K562 (cell line): Measurements from ENCODE around the gene PGP. TPM values are rescaled to one million over a fixed set of nuclear protein-coding genes. Genes with fewer than 3 reads are reported as not detected.

Experiments
- ATAC-seq: fragments of 200-7000 bp; cut with Tn5 transposase; 3 replicates; pipeline ENCODE4 v1.9.1; 2020; ENCODE audit warnings: moderate library complexity
- BruUV-seq: library from RNA; stranded (reverse); fragments of 400-500 nt; replicated peaks from 2 replicates; lab custom pipeline; 2021; lab: Mats Ljungman, UMichigan
- CTCF ChIA-PET: fragments of 300-600 bp; formaldehyde crosslinking; extraction: SDS; loops from one replicate; lab custom pipeline; 2021; ENCODE audit warnings: low intra/inter-chr PET ratio; lab: Yijun Ruan, JAX
- POLR2A ChIA-PET: fragments of 300-600, 350-650 bp; sonication (Branson Sonifier 250); formaldehyde crosslinking; extraction: SDS; loops from one replicate; lab custom pipeline; 2021; ENCODE audit warnings: antibody characterized with exemption, inconsistent platforms; lab: Yijun Ruan, JAX
- DNase-seq, 4 experiments: peaks; one replicate each; pipeline versions ENCODE4 v3.0.0 to v3.0.0-alpha.2; 2011 to 2018; ENCODE audit warnings: low spot score in 3 of 4, mixed read lengths in 3 of 4; ENCODE audit errors: extremely low read depth in 1 of 4
- FAIRE-seq: peaks from 2 replicates; lab custom pipeline; 2011; peaks lifted over from hg19 to GRCh38; lab: Jason Lieb, UNC
- H2AFZ ChIP-seq: 2 replicates; pipeline ENCODE4 v1.6.0; 2011; ENCODE audit warnings: low read depth, low read length, control low read depth, inconsistent platforms
- H3K27ac ChIP-seq: fragments of 200-600 bp; 3 replicates; pipeline ENCODE4 v1.8.0; 2011; ENCODE audit warnings: low read depth, mild to moderate bottlenecking, control low read depth, inconsistent platforms, low read length, moderate library complexity, mixed read lengths; ENCODE audit errors: extremely low read depth
- H3K27me3 ChIP-seq, 2 experiments: fragments of 300-600 bp in 1 of 2; 2 replicates in 1 of 2; 3 replicates in 1 of 2; pipeline versions ENCODE4 v1.6.0 to v1.8.0; 2011; ENCODE audit warnings: inconsistent platforms in 2 of 2, low read length in 2 of 2, mild to moderate bottlenecking in 1 of 2, mixed read lengths in 1 of 2, moderate library complexity in 1 of 2; ENCODE audit not compliant: control insufficient read depth in 2 of 2, insufficient read depth in 2 of 2
- H3K36me3 ChIP-seq: fragments of 300-600 bp; 3 replicates; pipeline ENCODE4 v1.8.0; 2011; ENCODE audit warnings: mild to moderate bottlenecking, low read length, inconsistent platforms; ENCODE audit not compliant: control insufficient read depth, insufficient read depth
- H3K4me1 ChIP-seq, 2 experiments: fragments of 200-600 bp in 1 of 2; replicated peaks in 1 of 2; 2 replicates in 1 of 2; 3 replicates in 1 of 2; pipeline versions ENCODE4 v1.5.1 to v1.8.0; 2011; ENCODE audit warnings: inconsistent platforms in 2 of 2, low read length in 2 of 2, mild to moderate bottlenecking in 1 of 2, mixed read lengths in 1 of 2, moderate library complexity in 1 of 2; ENCODE audit not compliant: control insufficient read depth in 2 of 2, insufficient read depth in 2 of 2
- H3K4me2 ChIP-seq: 2 replicates; pipeline ENCODE4 v1.6.1; 2011; ENCODE audit warnings: low read length, control low read depth, inconsistent platforms, mixed read lengths; ENCODE audit not compliant: insufficient read depth
- H3K4me3 ChIP-seq: fragments of 200-600 bp; sonication (generic), shearing (Covaris generic); 2 replicates; pipeline ENCODE4 v1.5.1; 2016; ENCODE audit warnings: control low read depth, inconsistent platforms
- H3K79me2 ChIP-seq: fragments of 200-600 bp; 3 replicates; pipeline ENCODE4 v1.8.0; 2011; ENCODE audit warnings: low read length, inconsistent platforms; ENCODE audit not compliant: control insufficient read depth, insufficient read depth
- H3K9ac ChIP-seq, 2 experiments: 2 replicates each; pipeline versions ENCODE4 v1.6.0 to v1.6.1; 2011; ENCODE audit warnings: low read depth in 2 of 2, low read length in 2 of 2, control low read depth in 1 of 2, inconsistent platforms in 1 of 2, mild to moderate bottlenecking in 1 of 2, mixed read lengths in 1 of 2; ENCODE audit not compliant: insufficient read depth in 1 of 2
- H3K9me1 ChIP-seq: one replicate; pipeline ENCODE4 v1.6.0; 2011; ENCODE audit warnings: inconsistent platforms, mild to moderate bottlenecking, low read length, moderate library complexity; ENCODE audit not compliant: control insufficient read depth, insufficient read depth
- H3K9me3 ChIP-seq: replicated peaks from 2 replicates; pipeline ENCODE4 v1.5.1; 2011; ENCODE audit warnings: low read depth, low read length, inconsistent platforms; ENCODE audit not compliant: control insufficient read depth, insufficient read depth
- H4K20me1 ChIP-seq: replicated peaks from 2 replicates; pipeline ENCODE4 v1.6.1; 2011; ENCODE audit warnings: low read length, inconsistent platforms, mixed read lengths; ENCODE audit not compliant: control insufficient read depth, insufficient read depth
- HMGXB4 ChIP-seq: sonication (generic); formaldehyde crosslinking; IDR thresholded peaks from 2 replicates; pipeline ENCODE4 v1.8.1; 2023; ENCODE audit warnings: mild to moderate bottlenecking, missing genetic modification reagents
- ID3 ChIP-seq, 2 experiments: fragments of 250-450 bp in 1 of 2; fragments of 450-650 bp in 1 of 2; sonication (Bioruptor Pico) in 1 of 2; IDR thresholded peaks; 2 replicates each; pipeline versions ENCODE4 v1.6.1 to v1.8.0; 2016 to 2021; ENCODE audit warnings: mild to moderate bottlenecking in 2 of 2, moderate library complexity in 2 of 2, missing compliant biosample characterization in 1 of 2, missing genetic modification characterization in 1 of 2
- MLX ChIP-seq, 2 experiments: fragments of 450-650 bp in 1 of 2; sonication (generic) in 1 of 2; formaldehyde crosslinking; conservative IDR thresholded peaks; 2 replicates each; pipeline versions ENCODE4 v1.4.0 to v1.8.1; 2020 to 2022; ENCODE audit warnings: mild to moderate bottlenecking in 1 of 2, missing genetic modification reagents in 1 of 2
- NCOR1 ChIP-seq: fragments of 450-650 bp; IDR thresholded peaks from 2 replicates; pipeline ENCODE4 v1.6.1; 2016; ENCODE audit warnings: mild to moderate bottlenecking, moderate library complexity
- SMARCC2 ChIP-seq: fragments of 450-650 bp; IDR thresholded peaks from 2 replicates; pipeline ENCODE4 v1.6.1; 2017; ENCODE audit warnings: antibody characterized with exemption, moderate library complexity, mild to moderate bottlenecking, low read depth
- SP2 ChIP-seq: IDR thresholded peaks from 2 replicates; pipeline ENCODE4 v1.6.1; 2011; ENCODE audit warnings: mild to moderate bottlenecking, low read depth, low read length, moderate library complexity; ENCODE audit not compliant: poor library complexity, severe bottlenecking; ENCODE audit errors: extremely low read depth
- ZNF146 ChIP-seq: IDR thresholded peaks from one replicate; pipeline ENCODE4 v1.6.1; 2018; ENCODE audit warnings: missing compliant biosample characterization; ENCODE audit not compliant: unreplicated experiment
- ZNF280B ChIP-seq: fragments of 250-450 bp; sonication (Bioruptor Pico); IDR thresholded peaks from 2 replicates; pipeline ENCODE4 v1.5.1; 2021; ENCODE audit warnings: mild to moderate bottlenecking
- WGBS: fragments of 100-300 bp; shearing (Covaris generic); methylation state at CpG from one replicate; pipeline ENCODE4 v1.1.6; 2016; ENCODE audit warnings: low coverage, mixed read lengths; ENCODE audit not compliant: insufficient coverage; ENCODE audit errors: missing lambda C conversion rate; 5-methylcytosine and 5-hydroxymethylcytosine counted together
- in situ Hi-C: fragments of 300-500 bp; cut with MboI; formaldehyde crosslinking; loops from 4 replicates; pipeline ENCODE4 v1.15.0; 2018; ENCODE audit warnings: inconsistent platforms, mixed read lengths
- intact Hi-C: fragments of 100-400 bp; cut with micrococcal nuclease; formaldehyde crosslinking; loops from 2 replicates; pipeline ENCODE4 v1.14.2; 2022
- polyA plus RNA-seq, 8 experiments: library from polyadenylated mRNA; depleted of rRNA in 4 of 8; stranded (reverse) in 5 of 8; unstranded in 3 of 8; fragments of >200 nt; fragmentation: Nextera tagmentation in 2 of 8; fragmentation: Illumina TruSeq in 1 of 8; extraction: Ambion mirVana in 2 of 8; extraction: Trizol in 1 of 8; gene quantifications; 2 replicates each; pipeline versions ENCODE4 v1.2.1 to v1.2.3, GENCODE V29; 2011 to 2014; ENCODE audit warnings: inconsistent platforms in 1 of 8, missing spikeins in 1 of 8
- total RNA-seq, 7 experiments: library from RNA; depleted of rRNA in 6 of 7; stranded (reverse); fragments of >200 nt in 6 of 7; fragmentation: Illumina TruSeq in 2 of 7; extraction: Trizol in 2 of 7; gene quantifications; 2 replicates each; pipeline versions ENCODE4 v1.2.1 to v1.2.3, GENCODE V29; 2011 to 2021; ENCODE audit warnings: low replicate concordance in 1 of 7

The PGP gene
- total and polyA plus RNA-seq, 9 of the 15 experiments (the other 6 are each of a cell fraction or from before 2014, with no cell fraction given) = 1.1 to 57.6 (median 19.6) TPM

GRCh38 chr16:2200313-2200712 lies 14.3 kb downstream of the PGP start:
- Histone ChIP-seq H3K9me3 (no peaks in the 10 kb centered on the region), H3K9ac (peak overlapping the region in 1 of 2 experiments; percentile 56; a peak in 1 of 4 replicates), H3K9me1 (no peaks in the 10 kb centered on the region), H3K79me2 (peaks cover 8% of the 10 kb centered on the region; the same call in 2 of the 3 replicates), H3K36me3 (no peaks in the 10 kb centered on the region), H3K27me3 (peaks cover 0 to 5% of the 10 kb centered on the region in 2 experiments; a peak in 2 of 5 replicates), H2AFZ (no peak overlapping the region), H3K4me1 (peaks cover 2 to 45% of the 10 kb centered on the region in 2 experiments; a peak in 4 of 5 replicates), H4K20me1 (no peaks in the 10 kb centered on the region), H3K27ac (no peak overlapping the region), H3K4me3 (no peak overlapping the region), H3K4me2 (no peak overlapping the region)
- FAIRE-seq = no peak
- in situ Hi-C loops = no loop called here
- POLR2A ChIA-PET = interaction anchor here (0.9 kb wide), 1 partner anchor 10 kb away, joined by 5 read pairs; no protein-coding TSS in a partner anchor
- no TSS peak for BruUV-seq
- 47% methylated on average over 6 of the region's 6 CpGs for WGBS
- CTCF ChIA-PET = no interaction called here
- intact Hi-C loops = no loop called here
- TF ChIP-seq ZNF146 (CRISPR knock-in tag) (peak; percentile 17), ID3 (CRISPR knock-in tag; IDR thresholded peaks at IDR 0.05) (no peak), ID3 (tag; IDR thresholded peaks at IDR 0.05) (no peak)
- ATAC-seq = no peak
- no peak for DNase-seq

DNA sequence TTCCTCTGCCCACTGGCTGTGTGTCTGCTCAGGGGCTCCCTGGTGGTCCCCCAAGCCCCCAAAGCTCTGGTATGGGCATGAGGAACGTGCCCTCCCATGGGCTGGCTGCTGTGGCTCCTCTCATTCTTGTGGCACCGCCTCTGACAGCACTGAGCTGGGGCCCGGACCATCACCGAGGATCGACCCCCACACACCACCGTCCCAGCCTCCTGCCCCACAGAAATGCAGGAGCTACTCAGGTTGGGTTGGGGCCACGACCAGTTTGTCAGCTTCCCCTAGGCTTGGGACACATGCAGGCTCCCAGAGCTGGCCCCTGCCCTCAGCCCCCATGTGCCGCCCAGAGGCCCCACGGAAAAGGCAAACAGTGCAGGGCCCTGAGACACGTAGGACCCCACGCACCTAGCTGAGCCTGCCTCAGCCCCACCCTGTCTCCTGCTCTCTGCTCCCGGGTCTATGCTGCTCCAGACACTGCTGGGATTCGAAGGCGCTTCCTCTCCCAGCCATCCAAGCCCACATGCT lies 15.0 kb downstream of the PGP start:
- ATAC-seq (no peak), FAIRE-seq (no peak), DNase-seq (no peak)
- no TSS peak for BruUV-seq
- H3K36me3 ChIP-seq = no peaks in the 10 kb centered on the region
- H3K4me1 ChIP-seq = peaks cover 5 to 46% of the 10 kb centered on the region in 2 experiments; a peak in 4 of 5 replicates
- no peak overlapping the region for H2AFZ ChIP-seq
- intact Hi-C loops = loop anchor here (5.0 kb wide), 2 partner anchors 53 to 298 kb away; partner anchors contain the start of gene ECI1
- no peaks in the 10 kb centered on the region for H3K9me1 ChIP-seq
- POLR2A ChIA-PET = interaction anchor here (0.9 to 1.2 kb wide), 4 partner anchors 9 to 44 kb away, joined by 3 to 6 read pairs (median 4); partner anchors contain the start of gene TRAF7
- peaks cover 0 to 5% of the 10 kb centered on the region in 2 experiments; a peak in 2 of 5 replicates for H3K27me3 ChIP-seq
- H4K20me1 ChIP-seq = 0 out of 2 replicates have a peak, but pooled peaks cover under 1% of the 10 kb centered on the region
- H3K4me3 ChIP-seq = no peak overlapping the region
- no peak overlapping the region for H3K4me2 ChIP-seq
- 42% methylated on average over 14 of the region's 14 CpGs for WGBS
- H3K79me2 ChIP-seq = peaks cover 4% of the 10 kb centered on the region; the same call in 2 of the 3 replicates
- no peak overlapping the region for H3K27ac ChIP-seq
- H3K9me3 ChIP-seq = no peaks in the 10 kb centered on the region
- H3K9ac ChIP-seq = peak overlapping the region in 1 of 2 experiments; percentile 56; a peak in 1 of 4 replicates
- in situ Hi-C loops = no loop called here
- CTCF ChIA-PET = no interaction called here
- no peak for TF ChIP-seq SMARCC2
- TF ChIP-seq MLX (CRISPR knock-in tag; conservative IDR thresholded peaks at IDR 0.05) = no peak
- TF ChIP-seq ZNF280B (CRISPR knock-in tag) = no peak
- TF ChIP-seq HMGXB4 (CRISPR knock-in tag) = no peak
- TF ChIP-seq SP2 = no peak
- no peak for TF ChIP-seq NCOR1
